GM18951 (cell line): ENCODE results near the gene CORO1A.

Experiments used
- POLR2A ChIP-seq: IDR thresholded peaks from 4 replicates; pipeline ENCODE4 v1.6.1; 2011; ENCODE audit warnings: mild to moderate bottlenecking; ENCODE audit not compliant: insufficient read length, insufficient read depth; ENCODE audit errors: extremely low read depth
- in situ Hi-C: fragments of 300-500 bp; cut with MboI; formaldehyde crosslinking; loops from one replicate; pipeline ENCODE4 v1.12.0; 2022; ENCODE audit warnings: low sequenced_read_pairs, mixed read lengths, inconsistent platforms; ENCODE audit not compliant: unreplicated experiment

The CORO1A gene

GRCh38 chr16:30183233-30184095, at the start of gene CORO1A:
Gene CORO1A, plus strand, starts transcription at chr16:30183602. Its CDS starts 1,608 bp downstream, at chr16:30185210.
- TF ChIP-seq POLR2A = peak; percentile 96
- in situ Hi-C loops = no loop called here

DNA sequence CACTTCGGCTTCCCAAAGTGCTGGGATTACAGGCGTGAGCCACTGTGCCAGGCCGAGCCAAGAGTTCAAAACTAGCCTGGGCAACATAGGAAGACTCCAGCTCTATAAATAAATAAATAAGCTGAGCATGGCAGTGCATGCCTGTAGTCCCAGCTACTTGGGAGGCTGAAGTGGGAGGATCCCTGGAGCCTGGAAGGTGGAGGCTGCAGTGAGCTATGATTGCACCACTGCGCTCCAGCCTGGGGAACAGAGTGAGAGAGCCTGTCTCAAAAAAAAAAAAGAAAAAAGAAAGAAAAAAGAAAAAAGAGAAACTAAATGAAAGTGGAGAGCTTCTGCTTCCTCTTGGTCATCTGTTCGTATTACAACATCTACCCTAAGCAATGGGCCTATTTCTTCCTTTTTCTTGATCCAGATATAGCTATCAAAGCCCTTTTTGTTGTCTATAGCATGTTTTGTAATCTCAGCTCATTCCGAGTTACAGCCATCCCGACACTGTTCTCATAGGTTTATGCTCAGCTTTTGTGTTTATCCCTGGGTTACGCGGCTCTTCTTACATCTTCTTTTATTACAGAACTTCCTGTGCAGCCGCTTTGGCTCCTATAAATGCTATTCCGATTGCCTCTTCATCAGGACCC, 46.3 kb upstream of the CORO1A start:
- TF ChIP-seq POLR2A = no peak
- in situ Hi-C loops = no loop called here

DNA sequence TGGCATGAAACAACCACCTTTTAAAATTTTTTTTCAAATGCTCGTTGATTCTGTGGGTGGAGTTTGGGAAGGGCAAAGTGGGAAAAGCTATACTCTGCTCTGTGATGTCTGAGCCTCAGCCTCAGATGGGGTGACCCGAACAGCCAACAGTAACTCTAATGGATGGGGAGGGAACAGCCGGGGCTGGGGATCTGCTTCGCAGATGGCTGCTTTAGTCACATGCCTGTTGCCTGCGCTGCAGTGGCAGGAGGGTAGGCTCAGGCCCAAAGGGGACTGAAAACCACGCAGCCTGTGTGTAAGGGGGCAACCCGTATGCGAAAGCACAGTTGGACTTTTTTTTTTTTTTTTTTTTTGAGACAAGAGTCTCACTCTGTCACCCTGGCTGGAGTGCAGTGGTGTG, 45.5 kb upstream of the CORO1A start:
- in situ Hi-C loops = no loop called here
- TF ChIP-seq POLR2A = no peak

- in situ Hi-C loops = no loop called here
- TF ChIP-seq POLR2A = no peak
Observed at GRCh38 chr16:30139583-30140481, 43.6 kb upstream of the CORO1A start.

- in situ Hi-C loops = no loop called here
- TF ChIP-seq POLR2A = no peak
Observed at GRCh38 chr16:30141750-30142149, 41.7 kb upstream of the CORO1A start.

GRCh38 chr16:30142672-30143346, 40.6 kb upstream of the CORO1A start:
- no peak for TF ChIP-seq POLR2A
- in situ Hi-C loops = no loop called here

DNA sequence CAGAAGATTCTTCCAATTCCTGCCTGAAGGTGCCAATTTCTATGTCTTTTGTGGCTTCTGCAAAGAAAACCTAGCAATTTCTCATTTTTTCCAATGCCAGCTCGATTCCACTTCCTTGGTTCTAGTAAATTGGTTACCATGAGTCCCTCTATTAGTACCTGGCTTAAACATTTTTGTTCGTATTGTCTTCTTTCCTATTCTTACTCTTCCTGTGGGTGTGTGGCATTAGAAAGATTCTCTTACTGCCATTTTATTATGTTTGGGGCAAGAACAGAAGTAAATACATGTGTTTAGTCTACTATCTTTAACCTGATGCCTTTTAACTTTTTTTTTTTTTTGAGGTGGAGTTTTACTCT, 40.1 kb upstream of the CORO1A start:
- TF ChIP-seq POLR2A = no peak
- in situ Hi-C loops = no loop called here

- no peak for TF ChIP-seq POLR2A
- in situ Hi-C loops = no loop called here
Observed at GRCh38 chr16:30144017-30144416, 39.4 kb upstream of the CORO1A start.

GRCh38 chr16:30144917-30145316, 38.5 kb upstream of the CORO1A start:
- in situ Hi-C loops = no loop called here

DNA sequence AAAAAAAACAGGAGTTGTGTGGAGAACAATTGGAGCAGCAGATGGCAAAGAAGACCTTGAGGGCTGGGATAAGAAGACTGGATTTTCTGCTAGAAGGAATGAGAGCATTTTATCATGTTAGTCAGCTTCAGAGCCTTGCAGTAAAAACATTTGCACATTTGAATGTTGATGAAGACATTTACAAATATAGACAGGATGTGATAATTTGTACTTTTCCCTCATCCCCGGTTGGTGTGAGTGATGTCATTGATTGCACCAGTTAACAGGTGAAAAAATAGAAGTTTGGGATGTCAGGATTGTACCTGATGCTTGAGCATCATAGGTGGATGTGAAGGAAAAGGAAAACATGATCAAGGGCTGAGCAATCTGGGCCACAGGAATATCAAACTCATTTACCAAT, 37.7 kb upstream of the CORO1A start:
- TF ChIP-seq POLR2A = no peak
- in situ Hi-C loops = no loop called here

More at GRCh38 chr16:30144917-30145316, 38.5 kb upstream of the CORO1A start:
- no peak for TF ChIP-seq POLR2A

DNA sequence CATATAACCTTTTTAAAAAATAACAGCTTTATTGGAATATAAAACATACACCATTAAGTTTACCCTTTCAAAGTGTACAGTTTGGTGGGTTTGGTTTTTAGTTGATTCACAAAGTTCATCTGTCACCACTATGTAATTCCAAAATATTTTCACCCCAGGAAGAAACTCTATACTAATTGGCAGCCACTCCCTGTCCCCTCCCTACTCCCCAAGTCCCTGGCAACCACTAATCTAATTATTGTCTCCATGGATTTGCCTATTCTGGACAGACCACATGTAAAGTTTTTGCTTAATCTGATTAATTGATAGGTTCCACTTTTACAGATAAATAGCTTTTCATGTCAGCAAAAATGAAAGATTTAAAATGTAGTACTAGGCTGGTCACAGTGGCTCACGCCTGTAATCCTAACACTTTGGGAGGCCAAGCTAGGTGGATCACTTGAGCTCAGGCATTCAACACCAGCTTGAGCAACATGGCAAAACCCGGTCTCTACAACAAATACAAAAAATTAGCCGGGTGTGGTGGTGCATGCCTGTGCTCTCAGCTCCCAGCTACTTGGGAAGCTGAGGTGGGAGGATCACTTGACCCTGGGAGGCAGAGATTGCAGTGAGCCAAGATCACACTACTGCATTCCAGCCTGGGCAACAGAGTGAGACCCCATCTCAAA, 35.4 kb upstream of the CORO1A start:
- TF ChIP-seq POLR2A = no peak
- in situ Hi-C loops = no loop called here

DNA sequence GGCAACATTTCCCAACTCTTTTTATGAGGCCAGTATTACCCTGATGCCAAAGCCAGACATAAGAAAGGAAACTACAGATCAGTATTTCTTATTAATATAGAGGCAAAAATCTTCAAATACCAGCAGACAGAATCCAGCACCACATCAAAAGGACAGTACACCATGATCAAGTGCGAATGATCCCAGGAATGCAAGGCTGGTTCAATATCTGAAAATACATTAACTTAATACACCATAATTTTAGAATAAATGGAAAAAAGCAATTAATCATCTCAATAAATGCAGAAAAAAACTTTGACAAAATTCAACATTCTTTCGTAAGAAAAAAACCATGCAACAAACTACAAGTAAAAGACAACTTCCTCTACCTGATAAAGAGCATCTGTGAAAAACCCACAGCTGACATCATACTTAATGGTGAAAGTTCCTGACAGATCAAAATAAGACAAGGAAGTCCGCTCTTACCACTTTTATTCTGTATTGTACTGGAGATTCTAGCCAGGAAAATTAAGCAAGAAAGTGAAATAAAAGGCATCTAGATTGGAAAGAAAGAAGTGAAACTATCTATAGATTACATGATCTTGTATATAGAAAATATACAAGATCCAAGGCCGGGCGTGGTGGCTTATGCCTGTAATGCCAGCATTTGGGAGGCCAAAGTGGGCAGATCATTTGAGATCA, 34.0 kb upstream of the CORO1A start:
- in situ Hi-C loops = no loop called here
- no peak for TF ChIP-seq POLR2A
